H9 (cell line): ENCODE data around the gene LILRA5. TPM values are rescaled to one million over a fixed set of nuclear protein-coding genes. Genes with fewer than 3 reads are reported as not detected.

ENCODE experiments used
- DNase-seq: peaks from one replicate; pipeline ENCODE4 v3.0.0-alpha.2; 2017
- H2AFZ ChIP-seq: one replicate; pipeline ENCODE4 v1.6.1; 2013; ENCODE audit warnings: mild to moderate bottlenecking, low read length, control low read depth, moderate library complexity
- H2AK5ac ChIP-seq: 2 replicates; pipeline ENCODE4 v1.6.1; 2013; ENCODE audit warnings: low read length, control low read depth, mixed read lengths; ENCODE audit not compliant: insufficient read length
- H2BK120ac ChIP-seq: one replicate; pipeline ENCODE4 v1.6.1; 2013; ENCODE audit warnings: low read depth, mild to moderate bottlenecking, low read length, control low read depth, inconsistent platforms; ENCODE audit not compliant: poor library complexity, severe bottlenecking
- H2BK12ac ChIP-seq: 2 replicates; pipeline ENCODE4 v1.6.1; 2013; ENCODE audit warnings: low read length, control low read depth, mixed read lengths, low read depth; ENCODE audit not compliant: insufficient read length
- H2BK15ac ChIP-seq: 2 replicates; pipeline ENCODE4 v1.6.1; 2013; ENCODE audit warnings: low read depth, low read length, control low read depth
- H2BK20ac ChIP-seq: one replicate; pipeline ENCODE4 v1.6.1; 2013; ENCODE audit warnings: low read depth, mild to moderate bottlenecking, low read length, control low read depth, inconsistent platforms; ENCODE audit not compliant: poor library complexity, severe bottlenecking
- H2BK5ac ChIP-seq: 2 replicates; pipeline ENCODE4 v1.6.1; 2013; ENCODE audit warnings: low read length, control low read depth, mixed read lengths; ENCODE audit not compliant: insufficient read length
- H3K14ac ChIP-seq: 2 replicates; pipeline ENCODE4 v1.6.1; 2013; ENCODE audit warnings: low read length, control low read depth; ENCODE audit not compliant: insufficient read depth
- H3K18ac ChIP-seq: 2 replicates; pipeline ENCODE4 v1.6.1; 2013; ENCODE audit warnings: low read depth, mild to moderate bottlenecking, mixed read lengths, low read length, control low read depth; ENCODE audit not compliant: insufficient read length
- H3K23ac ChIP-seq: 2 replicates; pipeline ENCODE4 v1.6.1; 2013; ENCODE audit warnings: low read length, control low read depth, mixed read lengths, low read depth; ENCODE audit not compliant: insufficient read length
- H3K23me2 ChIP-seq: 2 replicates; pipeline ENCODE4 v1.6.1; 2013; ENCODE audit warnings: low read depth, mild to moderate bottlenecking, mixed read lengths, low read length, control low read depth; ENCODE audit not compliant: insufficient read length, poor library complexity, severe bottlenecking
- H3K27ac ChIP-seq: 2 replicates; pipeline ENCODE4 v1.5.1; 2013; ENCODE audit warnings: low read length, control low read depth, mixed read lengths, low read depth; ENCODE audit not compliant: insufficient read length
- H3K27me3 ChIP-seq: 2 replicates; pipeline ENCODE4 v1.6.1; 2013; ENCODE audit warnings: low read length, control low read depth, inconsistent platforms; ENCODE audit not compliant: insufficient read depth
- H3K4ac ChIP-seq: 2 replicates; pipeline ENCODE4 v1.6.1; 2013; ENCODE audit warnings: low read depth, mild to moderate bottlenecking, control low read depth, inconsistent platforms, low read length, moderate library complexity
- H3K4me1 ChIP-seq: 2 replicates; pipeline ENCODE4 v1.6.1; 2013; ENCODE audit warnings: low read length, control low read depth, inconsistent platforms; ENCODE audit not compliant: insufficient read depth
- H3K4me2 ChIP-seq: 2 replicates; pipeline ENCODE4 v1.6.1; 2013; ENCODE audit warnings: low read length, control low read depth, mixed read lengths; ENCODE audit not compliant: insufficient read length, insufficient read depth
- H3K56ac ChIP-seq: 2 replicates; pipeline ENCODE4 v1.6.1; 2013; ENCODE audit warnings: low read depth, mild to moderate bottlenecking, mixed read lengths, low read length, control low read depth; ENCODE audit not compliant: insufficient read length
- H3K79me1 ChIP-seq: 2 replicates; pipeline ENCODE4 v1.6.1; 2013; ENCODE audit warnings: low read depth, mild to moderate bottlenecking, moderate library complexity, low read length, control low read depth, inconsistent platforms; ENCODE audit not compliant: insufficient read depth, poor library complexity, severe bottlenecking
- H3K79me2 ChIP-seq: 2 replicates; pipeline ENCODE4 v1.6.1; 2013; ENCODE audit warnings: low read length, control low read depth, inconsistent platforms; ENCODE audit not compliant: insufficient read depth
- H3K9ac ChIP-seq: 2 replicates; pipeline ENCODE4 v1.6.1; 2013; ENCODE audit warnings: low read length, control low read depth, mixed read lengths; ENCODE audit not compliant: insufficient read length; ENCODE audit errors: extremely low read depth
- H3K9me3 ChIP-seq: one replicate; pipeline ENCODE4 v1.6.1; 2013; ENCODE audit warnings: low read depth, low read length, inconsistent platforms; ENCODE audit not compliant: control insufficient read depth
- H3T11ph ChIP-seq: one replicate; pipeline ENCODE4 v1.6.1; 2013; ENCODE audit warnings: mild to moderate bottlenecking, low read length, control low read depth, inconsistent platforms
- H4K20me1 ChIP-seq: one replicate; pipeline ENCODE4 v1.6.1; 2013; ENCODE audit not compliant: control insufficient read depth, insufficient read length, insufficient read depth
- H4K5ac ChIP-seq: 2 replicates; pipeline ENCODE4 v1.6.1; 2013; ENCODE audit warnings: low read depth, mild to moderate bottlenecking, mixed read lengths, low read length, control low read depth; ENCODE audit not compliant: insufficient read length
- H4K8ac ChIP-seq: replicated peaks from 2 replicates; pipeline ENCODE4 v1.6.1; 2013; ENCODE audit warnings: low read length, control low read depth, mixed read lengths, low read depth; ENCODE audit not compliant: insufficient read length
- H4K91ac ChIP-seq: 2 replicates; pipeline ENCODE4 v1.6.1; 2013; ENCODE audit warnings: low read depth, mild to moderate bottlenecking, moderate library complexity, mixed read lengths, low read length, control low read depth; ENCODE audit not compliant: insufficient read length
- H3K27ac Mint-ChIP-seq, 3 experiments: 2 replicates in 2 of 3; 3 replicates in 1 of 3; pipeline ENCODE4 v1.8.0; 2020 to 2021; ENCODE audit warnings: mixed read lengths in 3 of 3, mild to moderate bottlenecking in 1 of 3, moderate library complexity in 1 of 3
- H3K27me3 Mint-ChIP-seq: 2 replicates; pipeline ENCODE4 v1.8.0; 2021; ENCODE audit warnings: low read depth, mild to moderate bottlenecking, moderate library complexity, mixed read lengths
- H3K36me3 Mint-ChIP-seq, 3 experiments: 2 replicates in 2 of 3; 3 replicates in 1 of 3; pipeline ENCODE4 v1.8.0; 2020 to 2021; ENCODE audit warnings: low read depth in 3 of 3, mixed read lengths in 3 of 3; ENCODE audit not compliant: insufficient read depth in 1 of 3
- H3K4me1 Mint-ChIP-seq, 2 experiments: 2 replicates each; pipeline ENCODE4 v1.8.0; 2020; ENCODE audit warnings: mixed read lengths in 2 of 2
- H3K4me3 Mint-ChIP-seq, 2 experiments: 2 replicates in 1 of 2; 3 replicates in 1 of 2; pipeline ENCODE4 v1.8.0; 2020 to 2021; ENCODE audit warnings: mild to moderate bottlenecking in 2 of 2, mixed read lengths in 2 of 2, moderate library complexity in 1 of 2
- H3K9me3 Mint-ChIP-seq, 2 experiments: 2 replicates in 1 of 2; 3 replicates in 1 of 2; pipeline ENCODE4 v1.8.0; 2020; ENCODE audit warnings: mild to moderate bottlenecking in 2 of 2, mixed read lengths in 2 of 2, moderate library complexity in 1 of 2
- CTCF ChIP-seq: fragments of 200-600 bp; sonication (generic); conservative IDR thresholded peaks from 3 replicates; pipeline ENCODE4 v1.8.0; 2021; ENCODE audit warnings: antibody characterized with exemption, mild to moderate bottlenecking
- WGBS: extraction: QIAGEN DNeasy Blood & Tissue Kit; methylation state at CpG from one replicate; pipeline ENCODE4 v1.1.7; 2013; ENCODE audit warnings: missing lambda C conversion rate, low lambda C conversion rate, mixed read lengths; ENCODE audit not compliant: insufficient read length; ENCODE audit errors: extremely low coverage; 5-methylcytosine and 5-hydroxymethylcytosine counted together
- total RNA-seq: library from RNA; stranded (reverse); gene quantifications from 2 replicates; pipeline ENCODE4 v1.2.1, GENCODE V29; 2021

LILRA5 gene
- total RNA-seq, 1 experiment from 2014 or later, result not detected

DNA sequence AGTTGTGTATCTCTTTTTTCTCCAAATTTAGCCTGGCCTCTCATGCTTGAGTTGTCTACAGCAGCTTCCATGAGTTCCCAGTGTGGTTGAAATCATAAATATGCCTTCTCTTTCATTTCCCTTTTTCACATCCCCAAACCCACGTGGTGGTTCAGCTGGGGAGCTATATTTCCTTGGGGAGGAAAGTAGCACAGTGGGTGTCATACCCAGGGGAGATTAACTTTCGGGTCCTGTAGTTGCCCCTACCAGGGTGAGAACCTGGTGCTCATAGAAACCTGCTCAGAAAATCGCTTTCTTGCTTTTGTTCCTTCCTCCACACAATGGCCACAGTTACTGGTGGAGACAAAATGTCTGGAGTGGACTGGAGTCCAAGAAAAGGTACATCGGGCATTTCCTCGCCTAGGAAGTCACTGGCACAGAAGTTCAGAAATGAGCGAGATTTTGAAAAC lies 33.0 kb upstream of the LILRA5 start:
- no peaks in the 10 kb centered on the region for H3K4me1 ChIP-seq
- H3K23ac ChIP-seq, result no peak overlapping the region
- H4K5ac ChIP-seq, result no peak overlapping the region
- H3K79me2 ChIP-seq, result no peaks in the 10 kb centered on the region
- no peak overlapping the region for H2BK120ac ChIP-seq
- Mint-ChIP-seq H3K27me3 (peaks cover 38% of the 10 kb centered on the region), H3K4me3 (no peak overlapping the region), H3K36me3 (no peaks in the 10 kb centered on the region), H3K9me3 (peaks cover 0 to 82% of the 10 kb centered on the region in 2 experiments; a peak in 4 of 5 replicates), H3K27ac (no peak overlapping the region), H3K4me1 (peaks cover 0 to 3% of the 10 kb centered on the region in 2 experiments; a peak in 1 of 4 replicates)
- H2BK20ac ChIP-seq, result no peak overlapping the region
- no peak overlapping the region for H3T11ph ChIP-seq
- no peak overlapping the region for H3K27ac ChIP-seq
- H3K27me3 ChIP-seq, result no peaks in the 10 kb centered on the region
- H3K18ac ChIP-seq, result no peak overlapping the region
- no peaks in the 10 kb centered on the region for H4K20me1 ChIP-seq
- no peak for DNase-seq
- no peak overlapping the region for H3K9ac ChIP-seq
- H3K56ac ChIP-seq, result no peak overlapping the region
- H2BK15ac ChIP-seq, result no peak overlapping the region
- H3K79me1 ChIP-seq, result no peaks in the 10 kb centered on the region
- no peak overlapping the region for H3K4ac ChIP-seq
- H2AFZ ChIP-seq, result no peak overlapping the region
- no peak for TF ChIP-seq CTCF
- no peak overlapping the region for H2BK12ac ChIP-seq
- no peaks in the 10 kb centered on the region for H3K23me2 ChIP-seq
- no peak overlapping the region for H4K91ac ChIP-seq
- no peak overlapping the region for H2BK5ac ChIP-seq
- H3K14ac ChIP-seq, result no peak overlapping the region
- H4K8ac ChIP-seq, result no peak overlapping the region
- H2AK5ac ChIP-seq, result no peak overlapping the region
- WGBS, result no CpG with 5 or more reads among the region's 6 CpGs
- no peak overlapping the region for H3K4me2 ChIP-seq
- no peaks in the 10 kb centered on the region for H3K9me3 ChIP-seq
